IMR-90 (cell line): ENCODE data around the gene RPL36. TPM values are rescaled to one million over a fixed set of nuclear protein-coding genes. Genes with fewer than 3 reads are reported as not detected.

Source experiments
- ATAC-seq: fragments of 200-7000 bp; cut with Tn5 transposase; 2 replicates; pipeline ENCODE4 v1.9.1; 2020; ENCODE audit warnings: low read depth, mild to moderate bottlenecking, moderate library complexity
- BruUV-seq: library from RNA; stranded (reverse); fragments of 400-500 nt; replicated peaks from 2 replicates; lab custom pipeline; 2021; lab: Mats Ljungman, UMichigan
- CTCF ChIA-PET: fragments of 300-600 bp; formaldehyde crosslinking; extraction: SDS; loops from one replicate; lab custom pipeline; 2021; ENCODE audit warnings: antibody characterized with exemption; lab: Yijun Ruan, JAX
- POLR2A ChIA-PET: fragments of 300-600 bp; sonication (Branson Sonifier 250); formaldehyde crosslinking; loops from one replicate; lab custom pipeline; 2022; ENCODE audit warnings: antibody characterized with exemption; ENCODE audit not compliant: unreplicated experiment; lab: Charles Lee
- DNase-seq: peaks from one replicate; pipeline ENCODE4 v3.0.0; 2013
- H2AFZ ChIP-seq: replicated peaks from 2 replicates; pipeline ENCODE3; 2013; ENCODE audit warnings: low read length, mild to moderate bottlenecking; ENCODE audit not compliant: poor library complexity
- H2AK5ac ChIP-seq: 2 replicates; pipeline ENCODE4 v1.6.1; 2013; ENCODE audit warnings: low read depth, low read length, inconsistent platforms
- H2AK9ac ChIP-seq: replicated peaks from 2 replicates; pipeline ENCODE3; 2013; ENCODE audit warnings: mild to moderate bottlenecking, low read depth, low read length, moderate library complexity; ENCODE audit not compliant: poor library complexity
- H2BK120ac ChIP-seq: 2 replicates; pipeline ENCODE4 v1.6.1; 2013; ENCODE audit warnings: low read depth, low read length, inconsistent platforms
- H2BK15ac ChIP-seq: 3 replicates; pipeline ENCODE4 v1.6.1; 2013; ENCODE audit warnings: low read depth, low read length, inconsistent platforms
- H2BK20ac ChIP-seq: 2 replicates; pipeline ENCODE4 v1.6.1; 2013; ENCODE audit warnings: low read depth, mild to moderate bottlenecking, inconsistent platforms, low read length, moderate library complexity
- H2BK5ac ChIP-seq: 2 replicates; pipeline ENCODE4 v1.6.1; 2013; ENCODE audit warnings: mild to moderate bottlenecking, low read depth, low read length, inconsistent platforms; ENCODE audit not compliant: poor library complexity, severe bottlenecking
- H3K14ac ChIP-seq: replicated peaks from 2 replicates; pipeline ENCODE4 v1.6.1; 2013; ENCODE audit warnings: low read depth, low read length, inconsistent platforms
- H3K18ac ChIP-seq: 2 replicates; pipeline ENCODE4 v1.6.1; 2013; ENCODE audit warnings: low read depth, low read length, control low read depth
- H3K23ac ChIP-seq: 2 replicates; pipeline ENCODE4 v1.6.1; 2013; ENCODE audit warnings: low read depth, low read length, inconsistent platforms
- H3K27ac ChIP-seq: 2 replicates; pipeline ENCODE4 v1.5.1; 2013; ENCODE audit warnings: mild to moderate bottlenecking, control low read depth, low read length; ENCODE audit not compliant: insufficient read depth
- H3K27me3 ChIP-seq: 2 replicates; pipeline ENCODE4 v1.6.1; 2013; ENCODE audit warnings: low read length; ENCODE audit not compliant: control insufficient read depth, insufficient read depth
- H3K36me3 ChIP-seq: 2 replicates; pipeline ENCODE4 v1.6.1; 2013; ENCODE audit warnings: low read length, mixed read lengths; ENCODE audit not compliant: control insufficient read depth, insufficient read depth
- H3K4ac ChIP-seq: 2 replicates; pipeline ENCODE4 v1.6.1; 2013; ENCODE audit warnings: low read depth, low read length, inconsistent platforms
- H3K4me1 ChIP-seq: 2 replicates; pipeline ENCODE4 v1.6.1; 2013; ENCODE audit warnings: low read length, mixed read lengths; ENCODE audit not compliant: control insufficient read depth, insufficient read depth
- H3K4me2 ChIP-seq: 2 replicates; pipeline ENCODE4 v1.6.1; 2013; ENCODE audit warnings: low read depth, mild to moderate bottlenecking, control low read depth, low read length, moderate library complexity
- H3K4me3 ChIP-seq: 2 replicates; pipeline ENCODE4 v1.5.1; 2013; ENCODE audit warnings: low read depth, mild to moderate bottlenecking, control low read depth, low read length, moderate library complexity; ENCODE audit not compliant: insufficient read depth
- H3K56ac ChIP-seq: 2 replicates; pipeline ENCODE4 v1.6.1; 2013; ENCODE audit warnings: low read length, inconsistent platforms; ENCODE audit not compliant: insufficient read depth; ENCODE audit errors: extremely low read depth
- H3K79me1 ChIP-seq, 2 experiments: 2 replicates each; pipeline ENCODE4 v1.6.1; 2013; ENCODE audit warnings: low read length in 2 of 2, inconsistent platforms in 1 of 2, low read depth in 1 of 2
- H3K9ac ChIP-seq: 2 replicates; pipeline ENCODE4 v1.6.1; 2013; ENCODE audit warnings: low read depth, low read length, control low read depth
- H3K9me1 ChIP-seq: 2 replicates; pipeline ENCODE4 v1.6.1; 2013; ENCODE audit warnings: low read length, inconsistent platforms; ENCODE audit not compliant: insufficient read depth
- H3K9me3 ChIP-seq: 2 replicates; pipeline ENCODE4 v1.6.1; 2013; ENCODE audit warnings: low read length; ENCODE audit not compliant: control insufficient read depth, insufficient read depth
- H4K20me1 ChIP-seq: 2 replicates; pipeline ENCODE4 v1.6.1; 2013; ENCODE audit warnings: low read length, inconsistent platforms; ENCODE audit not compliant: insufficient read depth
- H4K5ac ChIP-seq: 2 replicates; pipeline ENCODE4 v1.6.1; 2013; ENCODE audit warnings: mild to moderate bottlenecking, low read depth, low read length, control low read depth
- H4K8ac ChIP-seq, 2 experiments: 2 replicates each; pipeline ENCODE4 v1.6.1; 2013; ENCODE audit warnings: low read depth in 2 of 2, low read length in 2 of 2, control low read depth in 1 of 2, inconsistent platforms in 1 of 2
- H4K91ac ChIP-seq: 2 replicates; pipeline ENCODE4 v1.6.1; 2013; ENCODE audit warnings: low read depth, low read length, inconsistent platforms; ENCODE audit not compliant: insufficient read depth
- BHLHE40 ChIP-seq: fragments of 150-350 bp; IDR thresholded peaks from 2 replicates; pipeline ENCODE4 v1.6.1; 2016; ENCODE audit warnings: mild to moderate bottlenecking, low read depth, low read length
- CEBPB ChIP-seq: IDR thresholded peaks from 2 replicates; pipeline ENCODE4 v1.6.1; 2012; ENCODE audit warnings: low read depth, low read length, improper control_type of control experiment
- FOS ChIP-seq: fragments of 150-350 bp; IDR thresholded peaks from 2 replicates; pipeline ENCODE4 v1.6.1; 2016; ENCODE audit warnings: low read depth, low read length
- MAZ ChIP-seq: IDR thresholded peaks from 2 replicates; pipeline ENCODE4 v1.6.1; 2012; ENCODE audit warnings: low read depth, mild to moderate bottlenecking, low read length, improper control_type of control experiment, moderate library complexity, borderline replicate concordance
- POLR2A ChIP-seq: IDR thresholded peaks from 2 replicates; pipeline ENCODE4 v1.6.1; 2012; ENCODE audit warnings: mild to moderate bottlenecking, low read depth, low read length
- RAD21 ChIP-seq: IDR thresholded peaks from 2 replicates; pipeline ENCODE4 v1.6.1; 2012; ENCODE audit warnings: low read length, improper control_type of control experiment
- RFX5 ChIP-seq: IDR thresholded peaks from 2 replicates; pipeline ENCODE4 v1.8.0; 2012; ENCODE audit warnings: low read depth, mild to moderate bottlenecking, low read length, moderate library complexity
- SMC3 ChIP-seq: fragments of 150-350 bp; IDR thresholded peaks from 2 replicates; pipeline ENCODE4 v1.6.1; 2016; ENCODE audit warnings: low read depth, mild to moderate bottlenecking, antibody characterized with exemption, low read length, moderate library complexity
- USF2 ChIP-seq: fragments of 150-350 bp; IDR thresholded peaks from 2 replicates; pipeline ENCODE4 v1.6.1; 2017; ENCODE audit warnings: mild to moderate bottlenecking, antibody characterized with exemption, low read length, low read depth
- WGBS, 2 experiments: methylation state at CpG; one replicate each; pipeline versions ENCODE4 v1.1.5 to v1.1.7; 2013; ENCODE audit warnings: missing lambda C conversion rate in 2 of 2; ENCODE audit not compliant: insufficient read length in 1 of 2; ENCODE audit errors: extremely low coverage in 2 of 2; 5-methylcytosine and 5-hydroxymethylcytosine counted together
- dilution Hi-C: fragments of 300-500 bp; cut with HindIII; formaldehyde crosslinking; loops from one replicate; pipeline ENCODE4 v1.14.3; 2018; ENCODE audit warnings: low sequenced_read_pairs; ENCODE audit not compliant: unreplicated experiment
- in situ Hi-C: fragments of 300-500 bp; cut with MboI; formaldehyde crosslinking; loops from 3 replicates; pipeline ENCODE4 v1.14.3; 2019; ENCODE audit warnings: low sequenced_read_pairs, inconsistent platforms, mixed read lengths
- intact Hi-C: fragments of 100-400 bp; cut with micrococcal nuclease; formaldehyde crosslinking; loops from 2 replicates; pipeline ENCODE4 v1.10.0; 2022
- polyA plus RNA-seq, 3 experiments: library from polyadenylated mRNA; depleted of rRNA; stranded (reverse); fragments of >200 nt; gene quantifications; 2 replicates each; pipeline ENCODE4 v1.2.3, GENCODE V29; 2012; ENCODE audit warnings: low replicate concordance in 1 of 3
- total RNA-seq: library from RNA; depleted of rRNA; stranded (reverse); fragments of >200 nt; gene quantifications from 2 replicates; pipeline ENCODE4 v1.2.3, GENCODE V29; 2012

The RPL36 gene
- total and polyA plus RNA-seq, 2 of the 4 experiments (the other 2 are of a cell fraction): 232 to 757 TPM

- H3K56ac ChIP-seq: no peak overlapping the region
- no peak overlapping the region for H4K91ac ChIP-seq
- H3K9me1 ChIP-seq: peaks cover 9% of the 10 kb centered on the region
- H4K20me1 ChIP-seq: peaks cover 59% of the 10 kb centered on the region
- no peaks in the 10 kb centered on the region for H3K9me3 ChIP-seq
- dilution Hi-C loops (no loop called here), intact Hi-C loops (no loop called here), in situ Hi-C loops (no loop called here)
- H2AK9ac ChIP-seq: no peak overlapping the region
- H3K27ac ChIP-seq: no peak overlapping the region
- H3K4ac ChIP-seq: no peak overlapping the region
- no peak for ATAC-seq
- no peak overlapping the region for H2BK120ac ChIP-seq
- H3K4me2 ChIP-seq: no peak overlapping the region
- ChIA-PET POLR2A (no interaction called here), CTCF (interaction anchor here (0.6 kb wide), 1 partner anchor 79 kb away, joined by 5 read pairs; no protein-coding TSS in a partner anchor)
- H2BK20ac ChIP-seq: no peak overlapping the region
- no peak overlapping the region for H2BK5ac ChIP-seq
- H3K36me3 ChIP-seq: peaks cover 44% of the 10 kb centered on the region
- H3K4me1 ChIP-seq: peaks cover 4% of the 10 kb centered on the region
- H3K27me3 ChIP-seq: no peaks in the 10 kb centered on the region
- H3K14ac ChIP-seq: no peak overlapping the region
- no peak for TF ChIP-seq CEBPB
- no peak for TF ChIP-seq FOS
- no peak for TF ChIP-seq SMC3
- TF ChIP-seq BHLHE40: no peak
- TF ChIP-seq MAZ: no peak
- no peak for TF ChIP-seq POLR2A
- no peak for TF ChIP-seq RAD21
- TF ChIP-seq USF2: no peak
- TF ChIP-seq RFX5: no peak
- no peak overlapping the region for H2AFZ ChIP-seq
- no CpG with 5 or more reads among the region's 10 CpGs for WGBS, 2 experiments
- no TSS peak for BruUV-seq
- H2BK15ac ChIP-seq: no peak overlapping the region
- H3K9ac ChIP-seq: no peak overlapping the region
- no peak overlapping the region for H3K4me3 ChIP-seq
- no peak overlapping the region for H2AK5ac ChIP-seq
- no peak overlapping the region for H3K23ac ChIP-seq
- H3K79me1 ChIP-seq: peaks cover 13 to 65% of the 10 kb centered on the region in 2 experiments; a peak in 3 of 4 replicates
- no peak for DNase-seq
- H3K18ac ChIP-seq: no peak overlapping the region
- no peak overlapping the region for H4K8ac ChIP-seq
- H4K5ac ChIP-seq: no peak overlapping the region
These were observed 24.7 kb downstream of the RPL36 start for GRCh38 chr19:5714816-5715215.
